ENCODE results near the gene TOLLIP. TPM values are rescaled to one million over a fixed set of nuclear protein-coding genes. Genes with fewer than 3 reads are reported as not detected.
A peak's percentile ranks its signal among the peaks of the same experiment; 100 is the strongest.

TOLLIP gene
- total RNA-seq, 4 donors from 2014 or later: 53.0 to 106 (median 63.6) TPM

- no peak for DNase-seq
- Histone ChIP-seq H3K27me3 (no peaks in the 10 kb centered on the region), H3K4me3 (peak overlapping the region; percentile 86 to 99 (median 96)), H3K36me3 (peaks cover 0 to 9% (median 0%) of the 10 kb centered on the region in 3 donors), H3K4me1 (peaks cover 38 to 52% (median 43%) of the 10 kb centered on the region in 3 donors), H3K27ac (peak overlapping the region; percentile 92 to 99 (median 96)), H3K9me3 (peaks cover 0 to 11% (median 4%) of the 10 kb centered on the region in 3 donors)
- TF ChIP-seq CTCF (IDR thresholded peaks at IDR 0.05): no peak
- TF ChIP-seq POLR2A (IDR thresholded peaks at IDR 0.05): no peak
- intact Hi-C loops (cut with DNase I): no loop called here
- WGBS, 2 donors: 78 to 81% methylated on average over 13 to 14 of the region's 18 CpGs
Observed at GRCh38 chr11:1310318-1310687, 871 bp upstream of the TOLLIP start.

GRCh38 chr11:1308743-1309497 is 512 bp downstream of the TOLLIP start:
- WGBS, 2 donors: no CpG with 5 or more reads among the region's 58 CpGs
- intact Hi-C loops (cut with DNase I): no loop called here
- TF ChIP-seq POLR2A (IDR thresholded peaks at IDR 0.05) (no peak), CTCF (IDR thresholded peaks at IDR 0.05) (no peak)
- no peak for DNase-seq
- Histone ChIP-seq H3K4me1 (peaks cover 43 to 66% (median 52%) of the 10 kb centered on the region in 3 donors), H3K9me3 (peaks cover 0 to 11% (median 4%) of the 10 kb centered on the region in 3 donors), H3K27ac (peak overlapping the region; percentile 92 to 99 (median 96)), H3K4me3 (peak overlapping the region; percentile 86 to 99 (median 96)), H3K36me3 (peaks cover 0 to 14% (median 0%) of the 10 kb centered on the region in 3 donors), H3K27me3 (no peaks in the 10 kb centered on the region)

- Histone ChIP-seq H3K36me3 (peaks cover 0 to 14% (median 0%) of the 10 kb centered on the region in 3 donors), H3K27ac (peak overlapping the region; percentile 92 to 99 (median 96)), H3K9me3 (peaks cover 0 to 11% (median 4%) of the 10 kb centered on the region in 3 donors), H3K4me1 (peaks cover 50 to 73% (median 60%) of the 10 kb centered on the region in 3 donors), H3K27me3 (no peaks in the 10 kb centered on the region), H3K4me3 (peak overlapping the region; percentile 86 to 99 (median 96))
- 55 to 59% methylated on average over 9 to 13 of the region's 21 CpGs for WGBS, 2 donors
- intact Hi-C loops (cut with DNase I): no loop called here
- TF ChIP-seq CTCF (IDR thresholded peaks at IDR 0.05): no peak
- TF ChIP-seq POLR2A (IDR thresholded peaks at IDR 0.05): no peak
- DNase-seq: no peak
Observed at GRCh38 chr11:1307998-1308742, 1.3 kb downstream of the TOLLIP start.

GRCh38 chr11:1307163-1307870 is 2.1 kb downstream of the TOLLIP start:
- Histone ChIP-seq H3K27ac (peak overlapping the region; percentile 92 to 99 (median 96)), H3K4me1 (peaks cover 58 to 82% (median 68%) of the 10 kb centered on the region in 3 donors), H3K27me3 (no peaks in the 10 kb centered on the region), H3K36me3 (peaks cover 0 to 14% (median 0%) of the 10 kb centered on the region in 3 donors), H3K9me3 (peaks cover 0 to 10% (median 4%) of the 10 kb centered on the region in 3 donors), H3K4me3 (peak overlapping the region; percentile 86 to 99 (median 96))
- DNase-seq: no peak
- intact Hi-C loops (cut with DNase I): no loop called here
- TF ChIP-seq POLR2A (IDR thresholded peaks at IDR 0.05) (no peak), CTCF (IDR thresholded peaks at IDR 0.05) (no peak)
- 26% methylated on average over 13 of the region's 21 CpGs; no CpG with 5 or more reads in 1 of the 2 donors for WGBS, 2 donors

Data from esophagus squamous epithelium (tissue), 5 donors.